ENCODE data around the gene PELI2. TPM values are rescaled to one million over a fixed set of nuclear protein-coding genes. Genes with fewer than 3 reads are reported as not detected.

The PELI2 gene
- total RNA-seq, 1 donor from 2014 or later, result 27.2 TPM

- DNase-seq (ENCODE audit: low spot score), result no peak
- no peak overlapping the region for H3K27ac Mint-ChIP-seq
These were observed 166.4 kb downstream of the PELI2 start for GRCh38 chr14:56284641-56285040.

GRCh38 chr14:56289155-56289554 lies 170.9 kb downstream of the PELI2 start:
- H3K4me2 ChIP-seq, result no peak overlapping the region
- Mint-ChIP-seq H3K4me3 (no peak overlapping the region), H3K9me3 (no peaks in the 10 kb centered on the region), H3K27ac (no peak overlapping the region), H3K27me3 (ENCODE audit: insufficient read depth, low read depth) (no peaks in the 10 kb centered on the region), H3K36me3 (peaks cover 12% of the 10 kb centered on the region), H3K4me1 (peaks cover 8% of the 10 kb centered on the region)
- H3K27ac ChIP-seq, result no peak overlapping the region
- H3F3A ChIP-seq (ENCODE audit: low read depth), result no peaks in the 10 kb centered on the region
- no peaks in the 10 kb centered on the region for H3K9me3 ChIP-seq (ENCODE audit: low read depth)
- no peak for DNase-seq (ENCODE audit: low spot score)
- no peak overlapping the region for H3K4me3 ChIP-seq
- H3K4me1 ChIP-seq, result no peaks in the 10 kb centered on the region
- TF ChIP-seq EZH2phosphoT487 (IDR thresholded peaks at IDR 0.05) (no peak), CTCF (IDR thresholded peaks at IDR 0.05) (no peak)
- no peak overlapping the region for H3K9ac ChIP-seq
- no peaks in the 10 kb centered on the region for H3K27me3 ChIP-seq
- no peak overlapping the region for H2AFZ ChIP-seq (replicated peaks)
- no peaks in the 10 kb centered on the region for H3K79me2 ChIP-seq (ENCODE audit: low read depth)
- H3K36me3 ChIP-seq, result peaks cover 4% of the 10 kb centered on the region
- H4K20me1 ChIP-seq (ENCODE audit: low read depth), result no peaks in the 10 kb centered on the region

More at GRCh38 chr14:56284641-56285040, 166.4 kb downstream of the PELI2 start:
- H3F3A ChIP-seq (ENCODE audit: low read depth), result no peaks in the 10 kb centered on the region
- no peak overlapping the region for H3K4me3 ChIP-seq
- H3K9me3 ChIP-seq (ENCODE audit: low read depth), result no peaks in the 10 kb centered on the region
- Mint-ChIP-seq H3K4me3 (no peak overlapping the region), H3K27me3 (ENCODE audit: insufficient read depth, low read depth) (no peaks in the 10 kb centered on the region), H3K9me3 (no peaks in the 10 kb centered on the region), H3K36me3 (peaks cover 11% of the 10 kb centered on the region), H3K4me1 (no peaks in the 10 kb centered on the region)
- no peaks in the 10 kb centered on the region for H4K20me1 ChIP-seq (ENCODE audit: low read depth)
- H3K36me3 ChIP-seq, result no peaks in the 10 kb centered on the region
- no peaks in the 10 kb centered on the region for H3K27me3 ChIP-seq
- H3K9ac ChIP-seq, result no peak overlapping the region
- H3K4me1 ChIP-seq, result no peaks in the 10 kb centered on the region
- no peak for TF ChIP-seq EZH2phosphoT487 (IDR thresholded peaks at IDR 0.05)
- TF ChIP-seq EZH2 (IDR thresholded peaks at IDR 0.05), result no peak
- TF ChIP-seq CTCF (IDR thresholded peaks at IDR 0.05), result no peak
- H3K79me2 ChIP-seq (ENCODE audit: low read depth), result no peaks in the 10 kb centered on the region
- H3K4me2 ChIP-seq, result no peak overlapping the region
- no peak overlapping the region for H3K27ac ChIP-seq
- no peak overlapping the region for H2AFZ ChIP-seq (replicated peaks)

GRCh38 chr14:56290195-56290594 lies 172.0 kb downstream of the PELI2 start:
- no peaks in the 10 kb centered on the region for H3K27me3 Mint-ChIP-seq (ENCODE audit: insufficient read depth, low read depth)
- no peaks in the 10 kb centered on the region for H3K9me3 Mint-ChIP-seq
- H4K20me1 ChIP-seq (ENCODE audit: low read depth), result no peaks in the 10 kb centered on the region

More at GRCh38 chr14:56290195-56290594, 172.0 kb downstream of the PELI2 start:
- Mint-ChIP-seq H3K4me3 (no peak overlapping the region), H3K27ac (no peak overlapping the region), H3K4me1 (peaks cover 8% of the 10 kb centered on the region), H3K36me3 (peaks cover 12% of the 10 kb centered on the region)
- H3K27ac ChIP-seq, result no peak overlapping the region
- H3F3A ChIP-seq (ENCODE audit: low read depth), result no peaks in the 10 kb centered on the region
- TF ChIP-seq EZH2 (IDR thresholded peaks at IDR 0.05) (no peak), CTCF (IDR thresholded peaks at IDR 0.05) (no peak), EZH2phosphoT487 (IDR thresholded peaks at IDR 0.05) (no peak)
- no peak overlapping the region for H3K4me2 ChIP-seq
- no peaks in the 10 kb centered on the region for H3K9me3 ChIP-seq (ENCODE audit: low read depth)
- H3K36me3 ChIP-seq, result peaks cover 4% of the 10 kb centered on the region
- no peak overlapping the region for H3K4me3 ChIP-seq
- no peaks in the 10 kb centered on the region for H3K4me1 ChIP-seq
- H3K9ac ChIP-seq, result no peak overlapping the region
- H3K79me2 ChIP-seq (ENCODE audit: low read depth), result no peaks in the 10 kb centered on the region
- no peaks in the 10 kb centered on the region for H3K27me3 ChIP-seq
- H2AFZ ChIP-seq (replicated peaks), result no peak overlapping the region
- DNase-seq (ENCODE audit: low spot score), result no peak

Measured in neural progenitor cell (in vitro differentiated cells).